ENCODE results near the gene KAT2B. TPM values are rescaled to one million over a fixed set of nuclear protein-coding genes. Genes with fewer than 3 reads are reported as not detected.
"Not testable (repeated sequence)": the region's sequence is repeated elsewhere in the genome, so short reads cannot be mapped to it uniquely, and the experiment has no call there.

Gene KAT2B
- total RNA-seq, 2 donors from 2014 or later: 2.2 to 4.1 TPM

DNA sequence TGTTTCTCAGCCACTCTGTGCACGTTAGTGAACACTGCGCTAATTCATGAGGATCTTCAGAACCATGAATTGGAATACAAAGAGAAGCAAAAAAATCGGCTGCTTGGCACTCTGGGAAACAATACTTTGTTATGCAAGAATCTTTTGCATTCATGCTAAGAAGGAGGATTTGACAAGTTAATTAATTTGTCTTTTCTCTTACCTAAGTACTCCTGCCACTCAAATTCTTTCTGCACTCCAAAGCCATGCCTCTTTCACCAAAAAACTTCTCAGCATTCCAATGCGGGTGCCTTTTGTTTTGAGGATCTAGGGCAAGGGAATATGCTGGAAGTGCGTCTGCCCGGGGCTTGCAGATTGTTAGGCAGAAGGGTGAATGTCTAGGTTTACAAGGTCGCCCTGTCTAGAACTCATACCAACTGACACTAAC lies 11.3 kb upstream of the KAT2B start:
- peak overlapping the region; percentile 83 for H3K27ac ChIP-seq (ENCODE audit: low read depth, low read length)
- DNase-seq: no peak
- H3K27ac Mint-ChIP-seq: no peak overlapping the region

DNA sequence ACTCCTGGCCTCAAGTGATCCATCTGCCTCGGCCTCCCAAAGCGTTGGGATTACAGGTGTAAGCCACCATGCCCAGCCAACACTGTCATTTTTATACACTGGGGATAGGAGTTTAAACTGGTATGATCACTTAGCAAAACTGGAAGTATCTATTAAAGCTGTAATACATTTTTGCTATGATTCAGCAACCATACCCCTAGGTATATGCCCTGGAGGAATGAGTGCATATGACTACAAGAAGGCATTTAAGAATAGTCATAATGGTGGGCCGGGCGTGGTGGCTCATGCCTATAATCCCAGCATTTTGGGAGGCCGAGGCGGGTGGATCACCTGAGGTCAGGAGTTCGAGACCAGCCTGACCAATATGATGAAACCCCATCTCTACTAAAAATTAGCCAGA lies 8.3 kb upstream of the KAT2B start:
- not testable (repeated sequence) for H3K27me3 Mint-ChIP-seq (ENCODE audit: insufficient read depth); H3K27ac ChIP-seq (ENCODE audit: low read depth, low read length); H3K4me3 ChIP-seq (ENCODE audit: low read length); H3K9ac ChIP-seq (ENCODE audit: extremely low read depth, low read length, poor library complexity, severe bottlenecking); H3K27me3 ChIP-seq (ENCODE audit: control insufficient read depth, insufficient read depth, low read length, poor library complexity, severe bottlenecking); H3K9me3 Mint-ChIP-seq; H3K9me3 ChIP-seq (ENCODE audit: control insufficient read depth, low read length); DNase-seq; H3K4me1 Mint-ChIP-seq; H3K4me3 Mint-ChIP-seq; H3K36me3 Mint-ChIP-seq (ENCODE audit: low read depth); H3K4me1 ChIP-seq (ENCODE audit: control insufficient read depth, insufficient read depth, low read length); H3K27ac Mint-ChIP-seq; H3K36me3 ChIP-seq (ENCODE audit: control insufficient read depth, insufficient read depth, low read length)
- 94% methylated on average over 7 of the region's 7 CpGs; no CpG with 5 or more reads in 1 of the 2 experiments for WGBS, 2 experiments (ENCODE audit: insufficient coverage in 1 of 2, insufficient read length in 1 of 2)

More for the DNA sequence above, 11.3 kb upstream of the KAT2B start:
- no peaks in the 10 kb centered on the region for H3K4me1 ChIP-seq (ENCODE audit: control insufficient read depth, insufficient read depth, low read length)
- Mint-ChIP-seq H3K4me3 (no peak overlapping the region), H3K36me3 (ENCODE audit: low read depth) (no peaks in the 10 kb centered on the region), H3K27me3 (ENCODE audit: insufficient read depth) (no peaks in the 10 kb centered on the region), H3K4me1 (peaks cover 5% of the 10 kb centered on the region), H3K9me3 (no peaks in the 10 kb centered on the region)
- no peaks in the 10 kb centered on the region for H3K9me3 ChIP-seq (ENCODE audit: control insufficient read depth, low read length)
- TF ChIP-seq, protein P1, sequence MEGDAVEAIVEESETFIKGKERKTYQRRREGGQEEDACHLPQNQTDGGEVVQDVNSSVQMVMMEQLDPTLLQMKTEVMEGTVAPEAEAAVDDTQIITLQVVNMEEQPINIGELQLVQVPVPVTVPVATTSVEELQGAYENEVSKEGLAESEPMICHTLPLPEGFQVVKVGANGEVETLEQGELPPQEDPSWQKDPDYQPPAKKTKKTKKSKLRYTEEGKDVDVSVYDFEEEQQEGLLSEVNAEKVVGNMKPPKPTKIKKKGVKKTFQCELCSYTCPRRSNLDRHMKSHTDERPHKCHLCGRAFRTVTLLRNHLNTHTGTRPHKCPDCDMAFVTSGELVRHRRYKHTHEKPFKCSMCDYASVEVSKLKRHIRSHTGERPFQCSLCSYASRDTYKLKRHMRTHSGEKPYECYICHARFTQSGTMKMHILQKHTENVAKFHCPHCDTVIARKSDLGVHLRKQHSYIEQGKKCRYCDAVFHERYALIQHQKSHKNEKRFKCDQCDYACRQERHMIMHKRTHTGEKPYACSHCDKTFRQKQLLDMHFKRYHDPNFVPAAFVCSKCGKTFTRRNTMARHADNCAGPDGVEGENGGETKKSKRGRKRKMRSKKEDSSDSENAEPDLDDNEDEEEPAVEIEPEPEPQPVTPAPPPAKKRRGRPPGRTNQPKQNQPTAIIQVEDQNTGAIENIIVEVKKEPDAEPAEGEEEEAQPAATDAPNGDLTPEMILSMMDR (conservative IDR thresholded peaks at IDR 0.05): no peak
- no peak overlapping the region for H3K9ac ChIP-seq (ENCODE audit: extremely low read depth, low read length, poor library complexity, severe bottlenecking)
- 72 to 89% methylated on average over 6 to 7 of the region's 7 CpGs for WGBS, 2 experiments (ENCODE audit: insufficient coverage in 1 of 2, insufficient read length in 1 of 2)
- no peak overlapping the region for H3K4me3 ChIP-seq (ENCODE audit: low read length)
- H3K36me3 ChIP-seq (ENCODE audit: control insufficient read depth, insufficient read depth, low read length): no peaks in the 10 kb centered on the region
- no peaks in the 10 kb centered on the region for H3K27me3 ChIP-seq (ENCODE audit: control insufficient read depth, insufficient read depth, low read length, poor library complexity, severe bottlenecking)

DNA sequence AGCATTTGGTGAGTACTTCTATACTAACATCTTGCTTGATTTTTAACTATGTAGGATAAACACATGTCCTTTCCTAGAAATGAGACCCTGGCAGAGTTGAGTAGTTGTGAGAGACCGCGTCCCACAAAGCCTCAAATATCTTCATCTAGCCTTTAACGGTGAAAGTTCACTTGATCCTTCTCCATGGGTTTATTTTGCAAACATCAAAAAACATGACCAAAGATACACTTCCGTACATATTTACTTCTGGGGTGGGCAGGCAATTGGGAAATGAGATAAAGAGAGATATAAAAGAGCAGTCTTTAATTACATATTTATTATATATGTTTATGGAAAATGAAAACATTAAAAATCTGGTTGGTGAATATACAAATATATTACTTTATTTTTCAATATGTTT lies 5.2 kb upstream of the KAT2B start:
- Histone ChIP-seq H3K27me3 (ENCODE audit: control insufficient read depth, insufficient read depth, low read length, poor library complexity, severe bottlenecking) (peaks cover 16% of the 10 kb centered on the region), H3K9ac (ENCODE audit: extremely low read depth, low read length, poor library complexity, severe bottlenecking) (no peak overlapping the region), H3K27ac (ENCODE audit: low read depth, low read length) (no peak overlapping the region), H3K9me3 (ENCODE audit: control insufficient read depth, low read length) (no peaks in the 10 kb centered on the region), H3K4me1 (ENCODE audit: control insufficient read depth, insufficient read depth, low read length) (no peaks in the 10 kb centered on the region), H3K36me3 (ENCODE audit: control insufficient read depth, insufficient read depth, low read length) (no peaks in the 10 kb centered on the region), H3K4me3 (ENCODE audit: low read length) (no peak overlapping the region)
- WGBS, 2 experiments (ENCODE audit: insufficient coverage in 1 of 2, insufficient read length in 1 of 2): 94 to 100% methylated on average over 2 to 4 of the region's 4 CpGs
- Mint-ChIP-seq H3K36me3 (ENCODE audit: low read depth) (no peaks in the 10 kb centered on the region), H3K27me3 (ENCODE audit: insufficient read depth) (peaks cover 18% of the 10 kb centered on the region), H3K4me3 (no peak overlapping the region), H3K27ac (no peak overlapping the region), H3K9me3 (no peaks in the 10 kb centered on the region), H3K4me1 (peaks cover 5% of the 10 kb centered on the region)
- TF ChIP-seq, protein P1 (conservative IDR thresholded peaks at IDR 0.05): no peak
- DNase-seq: no peak
